Gastrocnemius medialis (tissue), 4 donors: ENCODE measurements around the gene TJP2.

Source experiments
- POLR2A ChIP-seq, 2 donors: fragments of 450-650 bp; IDR thresholded peaks; one replicate each; pipeline ENCODE4 v1.6.1; 2017; ENCODE audit warnings: antibody characterized with exemption in 2 of 2, mild to moderate bottlenecking in 2 of 2, moderate library complexity in 2 of 2
- TF ChIP-seq, protein P1 (sequence below), 5 experiments: fragments of 450-650 bp in 3 of 5; fragments of 200-600 bp in 2 of 5; sonication (generic) in 2 of 5; IDR thresholded peaks in 4 of 5; conservative IDR thresholded peaks in 1 of 5; 1 replicate in 4 of 5; 2 replicates in 1 of 5; pipeline ENCODE4 v1.5.1; 2016 to 2019; ENCODE audit warnings: antibody characterized with exemption in 5 of 5, mild to moderate bottlenecking in 3 of 5, moderate library complexity in 3 of 5

DNA sequence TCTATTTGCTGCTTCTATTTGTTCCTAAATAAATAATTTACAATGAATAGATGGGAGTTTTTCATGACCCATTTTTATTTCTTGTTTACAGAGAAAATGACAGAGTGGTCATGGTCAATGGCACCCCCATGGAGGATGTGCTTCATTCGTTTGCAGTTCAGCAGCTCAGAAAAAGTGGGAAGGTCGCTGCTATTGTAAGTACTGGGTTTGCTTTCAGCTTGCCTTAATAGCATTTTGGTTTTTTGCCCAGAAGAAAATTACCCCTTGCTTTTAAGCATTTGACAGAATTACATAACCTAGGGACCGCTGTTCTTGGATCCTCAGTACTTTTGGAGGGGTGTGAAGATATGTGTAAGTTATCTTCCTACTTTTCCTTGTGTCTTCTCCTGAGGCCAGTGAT, 44.1 kb downstream of the TJP2 start:
- TF ChIP-seq, protein P1, sequence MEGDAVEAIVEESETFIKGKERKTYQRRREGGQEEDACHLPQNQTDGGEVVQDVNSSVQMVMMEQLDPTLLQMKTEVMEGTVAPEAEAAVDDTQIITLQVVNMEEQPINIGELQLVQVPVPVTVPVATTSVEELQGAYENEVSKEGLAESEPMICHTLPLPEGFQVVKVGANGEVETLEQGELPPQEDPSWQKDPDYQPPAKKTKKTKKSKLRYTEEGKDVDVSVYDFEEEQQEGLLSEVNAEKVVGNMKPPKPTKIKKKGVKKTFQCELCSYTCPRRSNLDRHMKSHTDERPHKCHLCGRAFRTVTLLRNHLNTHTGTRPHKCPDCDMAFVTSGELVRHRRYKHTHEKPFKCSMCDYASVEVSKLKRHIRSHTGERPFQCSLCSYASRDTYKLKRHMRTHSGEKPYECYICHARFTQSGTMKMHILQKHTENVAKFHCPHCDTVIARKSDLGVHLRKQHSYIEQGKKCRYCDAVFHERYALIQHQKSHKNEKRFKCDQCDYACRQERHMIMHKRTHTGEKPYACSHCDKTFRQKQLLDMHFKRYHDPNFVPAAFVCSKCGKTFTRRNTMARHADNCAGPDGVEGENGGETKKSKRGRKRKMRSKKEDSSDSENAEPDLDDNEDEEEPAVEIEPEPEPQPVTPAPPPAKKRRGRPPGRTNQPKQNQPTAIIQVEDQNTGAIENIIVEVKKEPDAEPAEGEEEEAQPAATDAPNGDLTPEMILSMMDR (IDR thresholded peaks at IDR 0.05 in 4 of 5, conservative IDR thresholded peaks at IDR 0.05 in 1 of 5) = no peak
- TF ChIP-seq POLR2A (IDR thresholded peaks at IDR 0.05) = no peak
